GM10248 (cell line): ENCODE results near the gene NEURL1.

Experiments
- CTCF ChIA-PET: fragments of 300-600 bp; sonication (Branson Sonifier 250); formaldehyde crosslinking; extraction: SDS; loops from one replicate; lab custom pipeline; 2021; ENCODE audit warnings: antibody characterized with exemption; lab: Yijun Ruan, JAX
- POLR2A ChIA-PET: fragments of 350-650 bp; sonication (Branson Sonifier 250); formaldehyde crosslinking; extraction: SDS; loops from one replicate; lab custom pipeline; 2020; ENCODE audit warnings: antibody characterized with exemption; lab: Yijun Ruan, JAX
- DNase-seq: peaks from one replicate; pipeline ENCODE4 v3.0.0; 2012; ENCODE audit errors: extremely low spot score
- CTCF ChIP-seq: IDR thresholded peaks from 2 replicates; pipeline ENCODE4 v1.5.1; 2012; ENCODE audit warnings: mild to moderate bottlenecking, low read depth; ENCODE audit errors: extremely low read depth, missing control alignments, control extremely low read depth

NEURL1 gene

GRCh38 chr10:103487410-103487708, 6.1 kb upstream of the NEURL1 start:
- POLR2A ChIA-PET: no interaction called here
- TF ChIP-seq CTCF: no peak
- CTCF ChIA-PET: interaction anchor here (2.6 to 5.3 kb wide), 3 partner anchors 11 to 75 kb away, joined by 12 to 135 read pairs (median 15); no protein-coding TSS in a partner anchor
- no peak for DNase-seq

GRCh38 chr10:103490986-103491314, 2.6 kb upstream of the NEURL1 start:
- CTCF ChIA-PET: interaction anchor here (0.9 to 7.9 kb wide), 7 partner anchors 6 to 573 kb away, joined by 3 to 69 read pairs (median 5); partner anchors contain the start of gene CNNM2
- TF ChIP-seq CTCF: no peak
- POLR2A ChIA-PET: interaction anchor here (0.8 kb wide), 1 partner anchor 40 kb away, joined by 4 read pairs; no protein-coding TSS in a partner anchor

GRCh38 chr10:103491729-103492364, 1.7 kb upstream of the NEURL1 start:
- CTCF ChIA-PET: interaction anchor here (0.8 to 7.9 kb wide), 14 partner anchors 7 to 574 kb away, joined by 3 to 69 read pairs (median 3); partner anchors contain the start of genes ATP5MK and CNNM2
- POLR2A ChIA-PET: no interaction called here
- no peak for TF ChIP-seq CTCF
- DNase-seq: no peak

More at GRCh38 chr10:103490986-103491314, 2.6 kb upstream of the NEURL1 start:
- no peak for DNase-seq

- POLR2A ChIA-PET: no interaction called here
- no peak for DNase-seq
Measured at GRCh38 chr10:103492655-103493261, 747 bp upstream of the NEURL1 start.

GRCh38 chr10:103493916-103494877, 692 bp downstream of the NEURL1 start:
- ChIA-PET POLR2A (no interaction called here), CTCF (interaction anchor here (1.0 to 7.9 kb wide), 9 partner anchors 9 to 105 kb away, joined by 3 to 69 read pairs (median 4); no protein-coding TSS in a partner anchor)
- no peak for TF ChIP-seq CTCF
- peak; percentile 44 for DNase-seq

More at GRCh38 chr10:103492655-103493261, 747 bp upstream of the NEURL1 start:
- TF ChIP-seq CTCF: no peak
- CTCF ChIA-PET: interaction anchor here (0.8 to 7.9 kb wide), 18 partner anchors 8 to 193 kb away, joined by 3 to 69 read pairs (median 3); partner anchors contain the start of gene ATP5MK

GRCh38 chr10:103495321-103495720, 1.8 kb downstream of the NEURL1 start:
- no peak for TF ChIP-seq CTCF
- ChIA-PET POLR2A (no interaction called here), CTCF (interaction anchor here (1.0 to 7.9 kb wide), 4 partner anchors 11 to 171 kb away, joined by 3 to 69 read pairs (median 23); no protein-coding TSS in a partner anchor)
- DNase-seq: no peak
